ENCODE measurements around the gene HDAC7.

HDAC7 gene

DNA sequence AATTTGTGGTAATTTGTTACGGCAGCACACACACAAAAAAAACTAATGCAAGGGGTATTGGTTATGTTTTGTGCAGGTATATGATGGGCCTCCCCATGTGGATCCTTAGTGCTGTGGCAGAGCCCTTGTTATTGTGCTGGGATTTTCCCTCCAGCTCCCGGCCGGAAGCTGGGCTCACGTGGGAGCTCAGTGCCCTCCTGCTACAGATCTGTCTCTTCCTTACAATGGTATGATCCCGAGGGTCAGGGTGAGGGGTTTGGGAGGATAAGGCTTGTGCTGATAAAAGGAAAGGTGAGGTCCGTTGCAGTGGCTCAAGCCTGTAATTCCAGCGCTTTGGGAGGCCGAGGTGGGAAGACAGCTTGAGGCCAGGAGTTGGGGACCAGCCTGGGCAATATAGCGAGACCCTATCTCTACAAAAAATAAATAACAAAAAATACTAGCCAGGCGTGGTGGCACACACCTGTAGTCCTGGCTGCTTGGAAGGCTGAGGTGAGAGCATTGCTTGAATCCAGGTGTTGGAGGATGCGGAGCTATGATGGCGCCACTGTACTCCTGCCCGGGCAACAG lies 47.5 kb downstream of the HDAC7 start:
- no peak for DNase-seq (ENCODE audit: insufficient read length)
- FAIRE-seq: no peak
- no peak for TF ChIP-seq TAF1 (IDR thresholded peaks at IDR 0.05; ENCODE audit: borderline replicate concordance, low read depth, low read length)
- no peak for TF ChIP-seq POLR2AphosphoS5 (IDR thresholded peaks at IDR 0.05; ENCODE audit: low read depth, low read length)
- TF ChIP-seq POLR2A (IDR thresholded peaks at IDR 0.05; ENCODE audit: low read depth, low read length): no peak

GRCh38 chr12:47771304-47771703 lies 48.4 kb downstream of the HDAC7 start:
- FAIRE-seq (no peak), DNase-seq (ENCODE audit: insufficient read length) (no peak)
- TF ChIP-seq TAF1 (IDR thresholded peaks at IDR 0.05; ENCODE audit: borderline replicate concordance, low read depth, low read length): no peak
- no peak for TF ChIP-seq POLR2A (IDR thresholded peaks at IDR 0.05; ENCODE audit: low read depth, low read length)

DNA sequence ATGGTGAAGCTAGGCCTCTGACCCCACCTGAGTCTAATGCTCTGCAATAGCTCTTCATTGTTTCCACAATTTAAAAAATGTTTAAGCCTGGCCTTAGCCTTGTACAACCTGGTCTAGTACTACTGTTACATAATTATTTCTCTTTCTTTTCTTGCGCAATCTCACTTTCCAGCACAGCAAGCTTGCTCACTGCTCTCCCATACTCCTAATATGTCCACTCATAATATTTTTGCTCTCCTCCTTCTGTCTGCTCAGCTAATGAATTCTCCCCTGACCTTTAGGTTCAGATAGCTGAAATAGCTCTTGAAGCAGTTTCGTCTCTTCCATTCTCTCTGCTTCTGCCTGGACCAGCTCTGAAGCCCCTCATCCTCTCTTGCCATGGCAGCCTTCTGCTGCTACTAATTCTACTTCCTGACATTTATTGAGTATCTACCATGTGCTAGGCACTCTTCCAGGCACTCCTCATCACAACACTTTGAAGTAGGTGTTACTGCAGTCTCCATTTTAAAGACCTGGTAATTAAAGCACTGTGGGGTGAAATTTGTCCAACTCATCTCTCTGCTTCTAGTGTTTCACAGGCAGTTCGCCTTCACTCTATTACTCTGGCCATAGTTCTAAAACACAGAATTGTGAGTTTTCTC lies 49.5 kb downstream of the HDAC7 start:
- FAIRE-seq (no peak), DNase-seq (ENCODE audit: insufficient read length) (no peak)
- TF ChIP-seq POLR2A (IDR thresholded peaks at IDR 0.05; ENCODE audit: low read depth, low read length) (no peak), TAF1 (IDR thresholded peaks at IDR 0.05; ENCODE audit: borderline replicate concordance, low read depth, low read length) (no peak), POLR2AphosphoS5 (IDR thresholded peaks at IDR 0.05; ENCODE audit: low read depth, low read length) (no peak)

DNA sequence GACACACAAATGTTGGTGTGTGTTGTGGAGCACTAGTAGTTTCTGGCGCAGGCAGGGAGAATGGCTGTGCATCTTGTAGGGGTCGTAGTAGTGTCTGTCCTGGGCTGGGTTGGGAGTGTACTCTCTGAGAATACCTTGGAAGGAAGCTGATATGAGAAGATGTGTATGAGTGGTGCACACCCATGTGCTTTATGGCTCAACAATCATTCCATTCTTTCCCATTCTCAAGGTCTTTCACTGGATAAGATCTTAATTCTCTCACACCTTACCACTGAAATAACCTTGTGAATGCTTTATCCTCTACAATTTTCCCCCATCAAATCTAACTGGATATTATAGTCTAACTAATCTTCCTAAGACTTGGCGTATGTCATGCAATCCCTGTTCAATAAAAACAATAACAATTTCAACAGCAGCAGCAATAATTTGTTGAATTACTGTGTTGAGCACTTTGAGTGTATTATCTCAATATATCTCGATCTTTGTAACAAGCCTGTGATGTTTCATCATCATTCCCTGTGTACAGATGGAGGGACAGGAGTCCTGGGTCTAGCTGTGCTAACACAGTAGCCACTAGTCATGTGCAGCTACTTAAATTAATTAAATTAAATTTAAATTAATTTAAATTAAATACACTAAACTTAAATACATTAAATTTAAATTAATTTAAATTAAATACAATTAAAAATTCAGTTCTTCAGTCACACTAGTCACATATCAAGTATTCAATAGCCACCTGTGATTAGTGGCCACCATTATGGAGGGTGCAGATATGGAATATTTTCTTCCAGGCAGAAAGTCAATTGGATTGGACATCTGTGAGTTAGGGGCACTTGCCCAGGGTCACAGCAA lies 50.2 kb downstream of the HDAC7 start:
- no peak for TF ChIP-seq POLR2AphosphoS5 (IDR thresholded peaks at IDR 0.05; ENCODE audit: low read depth, low read length)
- TF ChIP-seq TAF1 (IDR thresholded peaks at IDR 0.05; ENCODE audit: borderline replicate concordance, low read depth, low read length): no peak
- no peak for TF ChIP-seq POLR2A (IDR thresholded peaks at IDR 0.05; ENCODE audit: low read depth, low read length)
- FAIRE-seq: no peak
- no peak for DNase-seq (ENCODE audit: insufficient read length)

DNA sequence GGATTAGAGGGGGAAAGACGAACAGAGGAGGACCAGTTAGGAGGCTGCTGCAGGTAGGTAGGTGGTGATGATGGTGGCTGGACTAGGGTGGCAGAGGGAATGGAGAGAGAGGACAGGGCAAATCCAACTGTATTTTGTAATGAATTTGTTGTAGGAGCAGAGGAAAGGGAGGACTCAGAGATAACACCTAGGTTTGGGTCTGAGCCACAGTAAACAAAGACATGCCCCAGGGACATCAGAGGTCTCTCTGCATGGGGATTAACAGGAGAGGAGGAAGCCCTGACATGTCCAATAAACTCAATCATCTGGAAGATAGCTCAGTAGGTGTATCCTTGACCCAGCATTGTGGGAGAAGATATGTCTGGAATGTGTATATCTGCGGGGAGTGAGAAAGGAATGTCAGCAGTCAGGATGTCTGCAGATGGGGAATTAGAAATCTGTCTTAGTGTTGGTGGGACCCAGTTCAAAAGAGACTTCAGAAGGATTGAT lies 51.3 kb downstream of the HDAC7 start:
- FAIRE-seq (no peak), DNase-seq (ENCODE audit: insufficient read length) (no peak)
- TF ChIP-seq POLR2AphosphoS5 (IDR thresholded peaks at IDR 0.05; ENCODE audit: low read depth, low read length) (no peak), POLR2A (IDR thresholded peaks at IDR 0.05; ENCODE audit: low read depth, low read length) (no peak), TAF1 (IDR thresholded peaks at IDR 0.05; ENCODE audit: borderline replicate concordance, low read depth, low read length) (no peak)

DNA sequence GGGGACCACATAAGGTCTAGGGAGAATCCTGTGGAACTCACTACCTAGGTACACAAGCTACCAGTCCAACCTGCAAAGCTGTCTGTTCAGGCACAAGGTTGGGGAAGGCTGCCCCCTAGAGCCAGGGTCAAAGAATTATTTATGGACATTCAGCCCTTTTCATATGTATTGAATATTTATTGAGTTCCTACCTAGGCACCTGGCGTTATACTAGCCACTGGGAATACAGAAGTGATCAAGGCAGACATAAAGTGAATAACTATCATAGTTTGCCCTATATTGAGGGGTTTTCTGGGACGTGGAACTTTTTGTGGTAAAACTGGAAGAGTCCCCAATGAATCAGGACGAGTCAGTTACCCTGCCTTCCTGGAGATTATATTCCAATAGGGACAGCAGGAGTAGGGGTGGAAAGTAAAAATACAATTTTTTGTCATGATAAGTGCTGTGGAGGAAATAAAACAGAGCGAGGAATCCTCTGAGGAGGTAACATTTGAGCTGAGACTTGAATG lies 52.4 kb downstream of the HDAC7 start:
- peak; percentile 67 for FAIRE-seq
- no peak for DNase-seq (ENCODE audit: insufficient read length)
- TF ChIP-seq TAF1 (IDR thresholded peaks at IDR 0.05; ENCODE audit: borderline replicate concordance, low read depth, low read length) (no peak), POLR2A (IDR thresholded peaks at IDR 0.05; ENCODE audit: low read depth, low read length) (no peak), POLR2AphosphoS5 (IDR thresholded peaks at IDR 0.05; ENCODE audit: low read depth, low read length) (no peak)

DNA sequence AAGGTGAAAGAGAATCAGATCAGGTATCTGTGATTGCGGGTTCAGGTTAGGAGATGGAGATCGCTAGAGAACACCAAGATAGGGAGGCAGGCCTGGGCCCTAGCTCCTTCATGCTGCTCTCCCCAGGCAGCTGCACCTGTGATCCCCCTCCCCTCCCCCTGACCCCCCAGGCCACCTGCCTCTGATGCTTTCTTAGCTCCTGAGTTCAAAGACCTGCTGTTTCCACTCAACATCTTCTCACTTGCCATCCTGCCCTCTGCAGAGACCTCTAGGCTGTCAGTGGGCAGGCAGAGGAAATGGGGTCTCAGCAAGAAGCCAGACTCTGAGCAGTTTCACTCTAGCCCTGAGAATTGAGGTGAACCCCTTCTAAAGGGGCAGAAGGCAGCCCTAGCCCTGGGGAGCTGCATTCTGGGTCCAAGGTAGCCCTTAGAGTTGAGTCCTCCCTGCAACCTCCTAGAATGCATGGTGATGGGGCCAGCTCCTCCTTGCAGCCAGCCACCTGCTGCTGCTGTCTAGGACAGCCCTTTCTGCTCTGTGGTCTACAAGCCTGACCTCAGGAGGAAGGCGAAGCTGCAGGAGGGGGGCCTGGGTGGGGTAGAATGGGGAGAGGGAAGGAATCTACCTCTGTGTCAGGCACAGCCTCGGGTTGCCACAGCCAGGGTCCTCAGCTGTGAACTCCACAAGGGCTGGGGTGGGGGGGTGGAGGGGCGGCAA lies 53.0 kb downstream of the HDAC7 start:
- no peak for FAIRE-seq
- no peak for DNase-seq (ENCODE audit: insufficient read length)
- no peak for TF ChIP-seq POLR2A (IDR thresholded peaks at IDR 0.05; ENCODE audit: low read depth, low read length)
- TF ChIP-seq POLR2AphosphoS5 (IDR thresholded peaks at IDR 0.05; ENCODE audit: low read depth, low read length): no peak
- TF ChIP-seq TAF1 (IDR thresholded peaks at IDR 0.05; ENCODE audit: borderline replicate concordance, low read depth, low read length): no peak

DNA sequence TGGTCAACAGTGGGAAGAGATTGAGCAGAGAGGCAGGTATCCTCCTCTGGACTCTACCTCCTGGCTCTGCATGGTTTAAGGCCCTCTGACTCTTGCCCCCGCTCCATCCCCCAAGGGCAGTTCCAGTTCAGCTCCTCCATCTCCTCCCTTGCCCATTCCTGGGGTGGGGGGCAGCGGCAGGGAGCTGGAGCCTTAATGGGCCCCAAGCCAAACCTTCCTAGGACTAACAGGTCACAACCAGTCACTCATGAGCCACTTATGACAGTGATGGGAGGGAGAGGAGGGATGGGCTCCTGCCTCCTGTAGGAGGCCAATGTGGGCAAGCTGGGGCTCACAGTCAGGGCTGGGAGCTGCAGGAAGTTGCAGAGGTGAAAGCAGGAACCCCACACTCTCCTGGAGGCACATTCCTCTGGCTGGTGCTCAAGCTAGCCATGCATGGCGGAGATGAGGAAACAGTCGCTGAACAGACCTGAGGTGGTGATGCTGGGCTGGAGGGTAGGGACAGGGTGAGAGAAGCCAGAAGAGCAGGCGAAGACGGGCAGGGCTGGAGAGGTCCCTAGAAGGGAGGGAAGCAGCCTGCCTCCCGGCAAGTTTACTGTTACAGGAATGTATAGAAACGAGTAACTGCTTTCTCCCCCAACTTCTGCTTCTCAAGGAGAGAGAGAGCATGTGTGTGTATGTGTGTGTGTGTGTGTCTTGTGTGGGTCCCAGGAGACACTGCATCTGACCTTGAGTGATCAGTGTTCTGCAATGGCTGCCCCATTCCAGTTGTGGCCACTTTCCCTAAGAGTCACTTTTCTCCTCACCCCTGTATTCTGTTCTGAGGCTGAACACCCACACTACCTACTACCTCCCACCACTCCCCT lies 56.0 kb downstream of the HDAC7 start:
- FAIRE-seq: peak; percentile 9
- TF ChIP-seq TAF1 (IDR thresholded peaks at IDR 0.05; ENCODE audit: borderline replicate concordance, low read depth, low read length) (no peak), POLR2AphosphoS5 (IDR thresholded peaks at IDR 0.05; ENCODE audit: low read depth, low read length) (no peak), POLR2A (IDR thresholded peaks at IDR 0.05; ENCODE audit: low read depth, low read length) (no peak)

GRCh38 chr12:47762850-47763465 lies 56.7 kb downstream of the HDAC7 start:
- TF ChIP-seq TAF1 (IDR thresholded peaks at IDR 0.05; ENCODE audit: borderline replicate concordance, low read depth, low read length) (no peak), POLR2A (IDR thresholded peaks at IDR 0.05; ENCODE audit: low read depth, low read length) (no peak), POLR2AphosphoS5 (IDR thresholded peaks at IDR 0.05; ENCODE audit: low read depth, low read length) (no peak)
- FAIRE-seq (no peak), DNase-seq (ENCODE audit: insufficient read length) (no peak)

More for the DNA sequence above, 56.0 kb downstream of the HDAC7 start:
- no peak for DNase-seq (ENCODE audit: insufficient read length)

Data from GM12892 (cell line).